ENCODE data around the gene RAI14.

RAI14 gene

GRCh38 chr5:34818717-34819116, 162.6 kb downstream of the RAI14 start:
- no peak for TF ChIP-seq POLR2AphosphoS5 (IDR thresholded peaks at IDR 0.05; ENCODE audit: low read depth, low read length)
- TF ChIP-seq FOXP2 (optimal IDR thresholded peaks at IDR 0.05; ENCODE audit: borderline replicate concordance, extremely low read depth, extremely low read length, insufficient read depth) = no peak

DNA sequence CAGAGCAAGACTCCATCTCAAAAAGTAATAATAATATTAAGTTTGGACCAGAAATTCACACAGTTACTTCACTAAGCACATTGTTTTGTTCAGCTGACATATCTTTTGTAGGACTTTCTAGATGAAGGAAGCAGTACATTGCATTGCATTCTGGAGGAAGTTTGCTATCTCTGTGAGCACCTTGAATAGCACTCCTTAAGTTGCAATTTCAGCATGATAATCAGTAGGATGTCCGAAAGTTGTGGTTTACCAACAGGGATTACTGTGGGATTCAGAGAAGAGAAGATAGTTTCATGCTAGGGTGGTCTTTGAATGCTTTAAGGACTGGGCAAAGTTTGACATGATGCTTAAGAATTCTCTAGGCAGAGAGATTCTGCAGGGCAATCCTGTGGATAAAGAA, 164.5 kb downstream of the RAI14 start:
- TF ChIP-seq, protein P1, sequence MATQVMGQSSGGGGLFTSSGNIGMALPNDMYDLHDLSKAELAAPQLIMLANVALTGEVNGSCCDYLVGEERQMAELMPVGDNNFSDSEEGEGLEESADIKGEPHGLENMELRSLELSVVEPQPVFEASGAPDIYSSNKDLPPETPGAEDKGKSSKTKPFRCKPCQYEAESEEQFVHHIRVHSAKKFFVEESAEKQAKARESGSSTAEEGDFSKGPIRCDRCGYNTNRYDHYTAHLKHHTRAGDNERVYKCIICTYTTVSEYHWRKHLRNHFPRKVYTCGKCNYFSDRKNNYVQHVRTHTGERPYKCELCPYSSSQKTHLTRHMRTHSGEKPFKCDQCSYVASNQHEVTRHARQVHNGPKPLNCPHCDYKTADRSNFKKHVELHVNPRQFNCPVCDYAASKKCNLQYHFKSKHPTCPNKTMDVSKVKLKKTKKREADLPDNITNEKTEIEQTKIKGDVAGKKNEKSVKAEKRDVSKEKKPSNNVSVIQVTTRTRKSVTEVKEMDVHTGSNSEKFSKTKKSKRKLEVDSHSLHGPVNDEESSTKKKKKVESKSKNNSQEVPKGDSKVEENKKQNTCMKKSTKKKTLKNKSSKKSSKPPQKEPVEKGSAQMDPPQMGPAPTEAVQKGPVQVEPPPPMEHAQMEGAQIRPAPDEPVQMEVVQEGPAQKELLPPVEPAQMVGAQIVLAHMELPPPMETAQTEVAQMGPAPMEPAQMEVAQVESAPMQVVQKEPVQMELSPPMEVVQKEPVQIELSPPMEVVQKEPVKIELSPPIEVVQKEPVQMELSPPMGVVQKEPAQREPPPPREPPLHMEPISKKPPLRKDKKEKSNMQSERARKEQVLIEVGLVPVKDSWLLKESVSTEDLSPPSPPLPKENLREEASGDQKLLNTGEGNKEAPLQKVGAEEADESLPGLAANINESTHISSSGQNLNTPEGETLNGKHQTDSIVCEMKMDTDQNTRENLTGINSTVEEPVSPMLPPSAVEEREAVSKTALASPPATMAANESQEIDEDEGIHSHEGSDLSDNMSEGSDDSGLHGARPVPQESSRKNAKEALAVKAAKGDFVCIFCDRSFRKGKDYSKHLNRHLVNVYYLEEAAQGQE (IDR thresholded peaks at IDR 0.05; ENCODE audit: insufficient read depth in 1 of 2, low read depth in 2 of 2, low read length in 2 of 2) = no peak
- TF ChIP-seq SIN3A (IDR thresholded peaks at IDR 0.05; ENCODE audit: borderline replicate concordance, insufficient read depth, low read length) = no peak
- no peak for TF ChIP-seq POLR2AphosphoS5 (IDR thresholded peaks at IDR 0.05; ENCODE audit: low read depth, low read length)
- TF ChIP-seq TAF1 (IDR thresholded peaks at IDR 0.05; ENCODE audit: borderline replicate concordance, insufficient read depth, low read length) = no peak
- TF ChIP-seq FOXP2 (optimal IDR thresholded peaks at IDR 0.05; ENCODE audit: borderline replicate concordance, extremely low read depth, extremely low read length, insufficient read depth) = no peak

GRCh38 chr5:34822956-34823715, 167.0 kb downstream of the RAI14 start:
- TF ChIP-seq, protein P1 (IDR thresholded peaks at IDR 0.05; ENCODE audit: insufficient read depth in 1 of 2, low read depth in 2 of 2, low read length in 2 of 2) = no peak
- TF ChIP-seq POLR2AphosphoS5 (IDR thresholded peaks at IDR 0.05; ENCODE audit: low read depth, low read length) (no peak), FOXP2 (optimal IDR thresholded peaks at IDR 0.05; ENCODE audit: borderline replicate concordance, extremely low read depth, extremely low read length, insufficient read depth) (no peak), TAF1 (IDR thresholded peaks at IDR 0.05; ENCODE audit: borderline replicate concordance, insufficient read depth, low read length) (no peak), SIN3A (IDR thresholded peaks at IDR 0.05; ENCODE audit: borderline replicate concordance, insufficient read depth, low read length) (no peak)

DNA sequence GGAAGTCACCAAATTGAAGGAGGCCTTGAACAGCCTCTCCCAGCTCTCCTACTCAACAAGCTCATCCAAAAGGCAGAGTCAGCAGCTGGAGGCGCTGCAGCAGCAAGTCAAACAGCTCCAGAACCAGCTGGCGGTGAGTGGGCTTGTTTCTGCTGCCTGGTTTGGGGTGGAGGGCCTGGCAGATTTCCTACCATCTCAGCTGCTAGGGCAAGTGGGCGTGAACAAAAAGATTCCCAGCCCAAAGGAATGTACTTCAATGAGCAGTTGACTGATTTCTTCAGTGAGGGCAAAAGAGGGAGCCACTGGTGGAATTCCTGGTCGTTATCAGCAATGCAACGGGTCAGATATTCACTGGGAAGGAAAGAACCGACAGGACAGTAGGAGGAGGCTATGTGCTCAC, 170.2 kb downstream of the RAI14 start:
- TF ChIP-seq POLR2AphosphoS5 (IDR thresholded peaks at IDR 0.05; ENCODE audit: low read depth, low read length) = no peak
- no peak for TF ChIP-seq TAF1 (IDR thresholded peaks at IDR 0.05; ENCODE audit: borderline replicate concordance, insufficient read depth, low read length)
- TF ChIP-seq SIN3A (IDR thresholded peaks at IDR 0.05; ENCODE audit: borderline replicate concordance, insufficient read depth, low read length) = no peak
- TF ChIP-seq, protein P1 (IDR thresholded peaks at IDR 0.05; ENCODE audit: insufficient read depth in 1 of 2, low read depth in 2 of 2, low read length in 2 of 2) = no peak
- no peak for TF ChIP-seq FOXP2 (optimal IDR thresholded peaks at IDR 0.05; ENCODE audit: borderline replicate concordance, extremely low read depth, extremely low read length, insufficient read depth)

DNA sequence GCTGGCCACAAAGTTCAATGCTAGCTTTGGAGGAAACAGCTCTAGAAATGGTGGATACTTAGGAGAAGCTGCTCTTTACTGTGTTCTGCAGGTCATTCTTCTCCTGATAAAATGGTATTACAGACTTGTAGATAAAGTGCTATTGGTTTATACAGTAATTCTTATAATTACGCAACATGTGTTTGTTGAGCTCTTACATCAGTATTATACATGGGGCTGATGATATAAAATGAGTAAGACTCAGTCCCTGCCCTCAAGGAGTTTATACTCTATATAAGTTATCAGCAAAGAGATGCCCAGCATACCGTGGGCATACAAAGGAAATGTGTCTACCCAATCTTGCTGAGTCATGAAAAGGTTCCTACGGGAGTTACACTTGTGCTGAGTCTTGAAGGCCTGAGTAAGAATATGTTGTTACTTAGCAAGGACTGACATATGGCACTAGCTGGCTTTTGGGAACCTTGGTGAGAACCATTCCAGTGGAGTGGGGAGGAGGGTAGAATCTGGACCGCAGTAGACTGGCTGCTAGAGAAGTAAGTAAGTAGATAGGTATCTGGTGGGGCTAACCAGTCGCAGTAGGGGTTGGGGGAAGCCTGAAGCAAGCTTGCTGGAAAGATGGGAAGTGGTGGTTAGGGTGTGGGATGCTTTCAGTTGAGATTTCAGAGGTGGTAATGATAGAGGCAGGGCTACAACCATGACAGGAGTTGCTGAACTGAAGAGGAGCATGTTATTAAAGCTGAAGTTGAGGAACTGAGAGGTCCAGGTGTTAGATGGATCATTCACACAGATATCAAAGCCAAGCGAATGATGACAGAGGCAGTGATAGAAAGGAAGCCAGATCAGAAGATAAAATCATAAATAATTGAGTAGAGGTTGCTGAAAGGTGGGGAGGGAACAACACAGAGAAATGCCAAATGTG, 171.7 kb downstream of the RAI14 start:
- TF ChIP-seq SIN3A (IDR thresholded peaks at IDR 0.05; ENCODE audit: borderline replicate concordance, insufficient read depth, low read length) (no peak), TAF1 (IDR thresholded peaks at IDR 0.05; ENCODE audit: borderline replicate concordance, insufficient read depth, low read length) (no peak), FOXP2 (optimal IDR thresholded peaks at IDR 0.05; ENCODE audit: borderline replicate concordance, extremely low read depth, extremely low read length, insufficient read depth) (no peak), POLR2AphosphoS5 (IDR thresholded peaks at IDR 0.05; ENCODE audit: low read depth, low read length) (no peak)
- TF ChIP-seq, protein P1 (IDR thresholded peaks at IDR 0.05; ENCODE audit: insufficient read depth in 1 of 2, low read depth in 2 of 2, low read length in 2 of 2) = no peak

Measured in PFSK-1 (cell line).